Measurements from ENCODE around the gene RNF181. TPM values are rescaled to one million over a fixed set of nuclear protein-coding genes. Genes with fewer than 3 reads are reported as not detected.

Gene RNF181
- total and polyA plus RNA-seq, 2 of the 13 experiments (the other 11 are each of a cell fraction or from before 2014, with no cell fraction given): 224 to 578 TPM

GRCh38 chr2:85611705-85612587, 16.4 kb downstream of the RNF181 start, which contains the start of gene C2orf68 (continued):
- TF ChIP-seq ZNF639 (CRISPR knock-in tag; conservative IDR thresholded peaks at IDR 0.05) (peak; percentile 83; the same call in 1 of the 2 replicates), KLF13 (CRISPR knock-in tag; IDR thresholded peaks at IDR 0.05) (no peak), TCF12 (IDR thresholded peaks at IDR 0.05) (no peak), TCF12 (CRISPR knock-in tag; IDR thresholded peaks at IDR 0.05) (peak; percentile 91), ZNF546 (CRISPR knock-in tag; conservative IDR thresholded peaks at IDR 0.05) (no peak), SRY (CRISPR knock-in tag; IDR thresholded peaks at IDR 0.05) (peak; percentile 54), NCOA1 (CRISPR knock-in tag; IDR thresholded peaks at IDR 0.05) (no peak), PITX1 (CRISPR knock-in tag; IDR thresholded peaks at IDR 0.05) (peak; percentile 52), REST (IDR thresholded peaks at IDR 0.05; ENCODE audit: borderline replicate concordance in 1 of 2, low read depth in 1 of 2, low read length in 2 of 2) (peak in 1 of 2 experiments; percentile 60; a peak in 1 of 4 replicates), RNF219 (CRISPR knock-in tag; IDR thresholded peaks at IDR 0.05) (no peak), SALL2 (CRISPR knock-in tag; IDR thresholded peaks at IDR 0.05) (peak; percentile 25; the same call in 1 of the 2 replicates), ZNF282 (IDR thresholded peaks at IDR 0.05; ENCODE audit: partially characterized antibody) (no peak), KIAA2018 (CRISPR knock-in tag; IDR thresholded peaks at IDR 0.05; ENCODE audit: borderline replicate concordance) (no peak)
